ENCODE measurements around the gene SRGAP2B.
"Not testable (repeated sequence)": the region's sequence is repeated elsewhere in the genome, so short reads cannot be mapped to it uniquely, and the experiment has no call there.

Gene SRGAP2B

GRCh38 chr1:144947495-144947894 is 147.6 kb downstream of the SRGAP2B start:
- DNase-seq (ENCODE audit: low read depth in 2 of 2): not testable (repeated sequence)

GRCh38 chr1:144946525-144947480 is 148.3 kb downstream of the SRGAP2B start:
- not testable (repeated sequence) for DNase-seq (ENCODE audit: low read depth in 2 of 2)

- DNase-seq (ENCODE audit: low read depth in 2 of 2): not testable (repeated sequence)
Measured at GRCh38 chr1:144941710-144942109, 153.4 kb downstream of the SRGAP2B start.

- DNase-seq (ENCODE audit: low read depth in 2 of 2): not testable (repeated sequence)
Measured at GRCh38 chr1:144940054-144940453, 155.1 kb downstream of the SRGAP2B start.

- not testable (repeated sequence) for DNase-seq (ENCODE audit: low read depth in 2 of 2)
Measured at GRCh38 chr1:144938627-144939026, 156.5 kb downstream of the SRGAP2B start.

GRCh38 chr1:144936186-144936732 is 158.9 kb downstream of the SRGAP2B start:
- not testable (repeated sequence) for DNase-seq (ENCODE audit: low read depth in 2 of 2)

- DNase-seq (ENCODE audit: low read depth in 2 of 2): not testable (repeated sequence)
Measured at GRCh38 chr1:144935310-144935709, 159.8 kb downstream of the SRGAP2B start.

- not testable (repeated sequence) for DNase-seq (ENCODE audit: low read depth in 2 of 2)
Measured at GRCh38 chr1:144933014-144933413, 162.1 kb downstream of the SRGAP2B start.

GRCh38 chr1:144932153-144932552 is 163.0 kb downstream of the SRGAP2B start:
- not testable (repeated sequence) for DNase-seq (ENCODE audit: low read depth in 2 of 2)

- DNase-seq (ENCODE audit: low read depth in 2 of 2): not testable (repeated sequence)
Measured at GRCh38 chr1:144931553-144931952, 163.6 kb downstream of the SRGAP2B start.

GRCh38 chr1:144930085-144930777 is 164.9 kb downstream of the SRGAP2B start:
- DNase-seq (ENCODE audit: low read depth in 2 of 2): not testable (repeated sequence)

- DNase-seq (ENCODE audit: low read depth in 2 of 2): not testable (repeated sequence)
Measured at GRCh38 chr1:144927292-144927691, 167.8 kb downstream of the SRGAP2B start.

GRCh38 chr1:144923640-144924039 is 171.5 kb downstream of the SRGAP2B start:
- not testable (repeated sequence) for DNase-seq (ENCODE audit: low read depth in 2 of 2)

- not testable (repeated sequence) for DNase-seq (ENCODE audit: low read depth in 2 of 2)
Measured at GRCh38 chr1:144922785-144923184, 172.3 kb downstream of the SRGAP2B start.

- not testable (repeated sequence) for DNase-seq (ENCODE audit: low read depth in 2 of 2)
Measured at GRCh38 chr1:144919106-144919505, 176.0 kb downstream of the SRGAP2B start.

- not testable (repeated sequence) for DNase-seq (ENCODE audit: low read depth in 2 of 2)
Measured at GRCh38 chr1:144918027-144918603, 177.0 kb downstream of the SRGAP2B start.

- DNase-seq (ENCODE audit: low read depth in 2 of 2): not testable (repeated sequence)
Measured at GRCh38 chr1:144917154-144918026, 177.7 kb downstream of the SRGAP2B start.

GRCh38 chr1:144913977-144914734 is 181.0 kb downstream of the SRGAP2B start:
- DNase-seq (ENCODE audit: low read depth in 2 of 2): not testable (repeated sequence)

- DNase-seq (ENCODE audit: low read depth in 2 of 2): not testable (repeated sequence)
Measured at GRCh38 chr1:144913458-144913857, 181.7 kb downstream of the SRGAP2B start.

GRCh38 chr1:144910729-144911128 is 184.4 kb downstream of the SRGAP2B start:
- not testable (repeated sequence) for DNase-seq (ENCODE audit: low read depth in 2 of 2)

Measured in activated CD4-positive, alpha-beta T cell treated with anti-CD3 and anti-CD28 coated beads for 24 hours (primary cell).